WTC11 (cell line): ENCODE measurements around the gene POLR3B. TPM values are rescaled to one million over a fixed set of nuclear protein-coding genes. Genes with fewer than 3 reads are reported as not detected.

Experiments
- ATAC-seq: fragments of 200-7000 bp; cut with Tn5 transposase; 2 replicates; pipeline ENCODE4 v1.10.0; 2021; ENCODE audit warnings: mild to moderate bottlenecking, moderate library complexity
- CTCF ChIA-PET: fragments of 300-600 bp; sonication (Branson Sonifier 250); formaldehyde crosslinking; loops from one replicate; lab custom pipeline; 2021; ENCODE audit warnings: antibody characterized with exemption; lab: Charles Lee
- POLR2A ChIA-PET: fragments of 350-600 bp; sonication (Branson Sonifier 250); formaldehyde crosslinking; loops from one replicate; lab custom pipeline; 2021; ENCODE audit warnings: antibody characterized with exemption; lab: Charles Lee
- DNase-seq: peaks from one replicate; pipeline ENCODE4 v3.0.0; 2021; ENCODE audit warnings: low spot score
- H3K27ac Mint-ChIP-seq: 2 replicates; pipeline ENCODE4 v1.8.0; 2021; ENCODE audit warnings: mixed read lengths
- H3K27me3 Mint-ChIP-seq: 2 replicates; pipeline ENCODE4 v1.8.0; 2021; ENCODE audit warnings: low read depth, mild to moderate bottlenecking, moderate library complexity, mixed read lengths
- H3K36me3 Mint-ChIP-seq: 2 replicates; pipeline ENCODE4 v1.8.0; 2021; ENCODE audit warnings: mixed read lengths
- H3K4me1 Mint-ChIP-seq: 2 replicates; pipeline ENCODE4 v1.8.0; 2022; ENCODE audit warnings: mixed read lengths
- H3K4me3 Mint-ChIP-seq: 2 replicates; pipeline ENCODE4 v1.8.0; 2021; ENCODE audit warnings: mild to moderate bottlenecking, moderate library complexity, mixed read lengths
- H3K9me3 Mint-ChIP-seq: 2 replicates; pipeline ENCODE4 v1.8.0; 2021; ENCODE audit warnings: mixed read lengths
- CBFB ChIP-seq: sonication (generic); formaldehyde crosslinking; IDR thresholded peaks from 2 replicates; pipeline ENCODE4 v1.8.1; 2022; ENCODE audit warnings: mild to moderate bottlenecking, low read depth, missing genetic modification reagents
- ELF4 ChIP-seq: sonication (generic); formaldehyde crosslinking; IDR thresholded peaks from 2 replicates; pipeline ENCODE4 v1.8.1; 2022; ENCODE audit warnings: low read depth, mild to moderate bottlenecking, moderate library complexity, missing genetic modification reagents
- IRF2 ChIP-seq: sonication (generic); formaldehyde crosslinking; IDR thresholded peaks from 2 replicates; pipeline ENCODE4 v1.8.0; 2022; ENCODE audit warnings: low read depth, missing genetic modification reagents, borderline replicate concordance
- MXD4 ChIP-seq: fragments of 250-450 bp; sonication (Bioruptor Pico); IDR thresholded peaks from 2 replicates; pipeline ENCODE4 v1.8.0; 2021; ENCODE audit warnings: mild to moderate bottlenecking, moderate library complexity, borderline replicate concordance
- MYBL2 ChIP-seq: sonication (generic); formaldehyde crosslinking; IDR thresholded peaks from 2 replicates; pipeline ENCODE4 v1.8.1; 2023; ENCODE audit warnings: mild to moderate bottlenecking, moderate library complexity, missing genetic modification reagents
- NFATC4 ChIP-seq: fragments of 250-450 bp; sonication (Bioruptor Pico); IDR thresholded peaks from 2 replicates; pipeline ENCODE4 v1.9.0; 2021; ENCODE audit warnings: mild to moderate bottlenecking
- NR1H2 ChIP-seq: sonication (generic); formaldehyde crosslinking; IDR thresholded peaks from 2 replicates; pipeline ENCODE4 v1.9.0; 2021; ENCODE audit warnings: mild to moderate bottlenecking, moderate library complexity, missing genetic modification reagents
- SP1 ChIP-seq: sonication (generic); formaldehyde crosslinking; conservative IDR thresholded peaks from 2 replicates; pipeline ENCODE4 v1.8.1; 2022; ENCODE audit warnings: missing genetic modification reagents
- ZNF121 ChIP-seq: sonication (generic); formaldehyde crosslinking; IDR thresholded peaks from 2 replicates; pipeline ENCODE4 v1.8.0; 2023; ENCODE audit warnings: missing genetic modification reagents
- ZNF281 ChIP-seq: sonication (generic); formaldehyde crosslinking; IDR thresholded peaks from 2 replicates; pipeline ENCODE4 v1.8.0; 2023; ENCODE audit warnings: mild to moderate bottlenecking, missing genetic modification reagents
- ZSCAN18 ChIP-seq: fragments of 250-450 bp; sonication (Bioruptor Pico); IDR thresholded peaks from 2 replicates; pipeline ENCODE4 v2.1.2; 2022; ENCODE audit warnings: mild to moderate bottlenecking, moderate library complexity
- total RNA-seq: library from RNA; stranded (reverse); gene quantifications from 3 replicates; pipeline ENCODE4 v1.2.3, GENCODE V29; 2021
- TF ChIP-seq, protein P1 (sequence below): sonication (generic); formaldehyde crosslinking; IDR thresholded peaks from 2 replicates; pipeline ENCODE4 v1.8.0; 2022; ENCODE audit warnings: mild to moderate bottlenecking, missing genetic modification reagents
- TF ChIP-seq, protein P2 (sequence below): fragments of 250-450 bp; sonication (Bioruptor Pico); conservative IDR thresholded peaks from 2 replicates; pipeline ENCODE4 v1.9.0; 2021; ENCODE audit warnings: mild to moderate bottlenecking
- TF ChIP-seq, protein P3 (sequence below): sonication (generic); formaldehyde crosslinking; IDR thresholded peaks from 2 replicates; pipeline ENCODE4 v1.8.1; 2022; ENCODE audit warnings: mild to moderate bottlenecking, missing genetic modification reagents, moderate library complexity, borderline replicate concordance
- TF ChIP-seq, protein P4 (sequence below): fragments of 250-450 bp; sonication (Bioruptor Pico); IDR thresholded peaks from 2 replicates; pipeline ENCODE4 v1.9.0; 2021; ENCODE audit warnings: mild to moderate bottlenecking, borderline replicate concordance
- TF ChIP-seq, protein P5 (sequence below): sonication (generic); formaldehyde crosslinking; IDR thresholded peaks from 2 replicates; pipeline ENCODE4 v1.8.1; 2023; ENCODE audit warnings: mild to moderate bottlenecking, missing genetic modification reagents

POLR3B gene
- total RNA-seq, 1 experiment from 2014 or later = 9.0 TPM

DNA sequence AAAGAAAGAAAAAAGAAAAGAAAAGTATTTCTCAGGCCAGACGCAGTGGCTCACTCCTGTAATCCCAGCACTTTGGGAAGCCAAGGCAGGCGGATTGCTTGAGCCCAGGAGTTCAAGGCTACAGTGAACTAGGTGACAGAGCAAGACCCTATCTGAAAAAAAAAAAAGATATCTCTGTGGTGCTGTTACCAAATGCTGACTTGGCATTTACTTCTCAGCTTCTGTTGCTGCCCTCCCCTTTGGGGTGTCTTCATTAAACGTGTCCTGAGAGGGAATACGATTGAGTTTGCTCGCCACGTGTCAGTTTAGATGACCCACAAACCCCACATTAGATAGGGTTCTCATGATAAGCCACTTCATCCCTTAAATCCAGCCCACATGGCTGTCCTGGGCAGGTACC is 4.4 kb upstream of the POLR3B start (continued):
- TF ChIP-seq, protein P1, sequence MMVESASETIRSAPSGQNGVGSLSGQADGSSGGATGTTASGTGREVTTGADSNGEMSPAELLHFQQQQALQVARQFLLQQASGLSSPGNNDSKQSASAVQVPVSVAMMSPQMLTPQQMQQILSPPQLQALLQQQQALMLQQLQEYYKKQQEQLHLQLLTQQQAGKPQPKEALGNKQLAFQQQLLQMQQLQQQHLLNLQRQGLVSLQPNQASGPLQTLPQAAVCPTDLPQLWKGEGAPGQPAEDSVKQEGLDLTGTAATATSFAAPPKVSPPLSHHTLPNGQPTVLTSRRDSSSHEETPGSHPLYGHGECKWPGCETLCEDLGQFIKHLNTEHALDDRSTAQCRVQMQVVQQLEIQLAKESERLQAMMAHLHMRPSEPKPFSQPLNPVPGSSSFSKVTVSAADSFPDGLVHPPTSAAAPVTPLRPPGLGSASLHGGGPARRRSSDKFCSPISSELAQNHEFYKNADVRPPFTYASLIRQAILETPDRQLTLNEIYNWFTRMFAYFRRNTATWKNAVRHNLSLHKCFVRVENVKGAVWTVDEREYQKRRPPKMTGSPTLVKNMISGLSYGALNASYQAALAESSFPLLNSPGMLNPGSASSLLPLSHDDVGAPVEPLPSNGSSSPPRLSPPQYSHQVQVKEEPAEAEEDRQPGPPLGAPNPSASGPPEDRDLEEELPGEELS (CRISPR knock-in tag) = no peak
- no peak for TF ChIP-seq MYBL2 (CRISPR knock-in tag)
- TF ChIP-seq ELF4 (CRISPR knock-in tag) = no peak
- TF ChIP-seq, protein P2, sequence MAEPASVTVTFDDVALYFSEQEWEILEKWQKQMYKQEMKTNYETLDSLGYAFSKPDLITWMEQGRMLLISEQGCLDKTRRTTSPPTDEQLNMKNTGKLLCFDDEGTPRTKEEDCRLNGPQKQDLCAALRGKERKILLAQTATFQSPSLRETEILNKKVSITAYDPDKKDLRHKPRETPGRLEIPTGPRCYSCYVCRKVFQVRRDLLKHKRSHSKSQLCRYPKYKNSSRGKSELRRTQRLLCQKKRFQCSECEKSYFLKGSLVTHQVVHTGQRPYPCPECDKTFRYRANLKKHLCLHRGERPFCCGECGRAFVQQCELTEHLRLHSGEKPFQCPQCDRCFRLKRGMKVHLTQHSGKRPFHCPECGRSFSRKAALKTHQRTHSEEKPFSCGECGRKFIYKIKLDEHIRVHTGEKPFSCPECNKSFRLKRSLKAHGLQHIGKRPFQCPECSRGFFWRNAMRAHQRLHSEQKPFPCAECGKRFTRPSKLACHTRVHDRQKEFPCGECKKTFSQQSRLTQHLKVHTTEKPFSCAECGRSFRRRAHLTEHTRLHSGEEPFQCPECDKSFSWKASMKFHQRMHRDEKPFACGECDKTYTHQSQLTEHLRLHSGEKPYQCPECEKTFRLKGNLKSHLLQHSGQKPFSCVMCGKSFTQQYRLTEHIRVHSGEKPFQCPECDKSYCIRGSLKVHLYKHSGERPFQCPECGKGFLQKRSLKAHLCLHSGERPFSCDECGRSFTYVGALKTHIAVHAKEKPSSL (CRISPR knock-in tag) = no peak

- no peak for TF ChIP-seq NR1H2
- no peak for TF ChIP-seq IRF2 (CRISPR knock-in tag)
- no peak for TF ChIP-seq SP1 (CRISPR knock-in tag)
- no peak for TF ChIP-seq NFATC4 (CRISPR knock-in tag)
- TF ChIP-seq, protein P3, sequence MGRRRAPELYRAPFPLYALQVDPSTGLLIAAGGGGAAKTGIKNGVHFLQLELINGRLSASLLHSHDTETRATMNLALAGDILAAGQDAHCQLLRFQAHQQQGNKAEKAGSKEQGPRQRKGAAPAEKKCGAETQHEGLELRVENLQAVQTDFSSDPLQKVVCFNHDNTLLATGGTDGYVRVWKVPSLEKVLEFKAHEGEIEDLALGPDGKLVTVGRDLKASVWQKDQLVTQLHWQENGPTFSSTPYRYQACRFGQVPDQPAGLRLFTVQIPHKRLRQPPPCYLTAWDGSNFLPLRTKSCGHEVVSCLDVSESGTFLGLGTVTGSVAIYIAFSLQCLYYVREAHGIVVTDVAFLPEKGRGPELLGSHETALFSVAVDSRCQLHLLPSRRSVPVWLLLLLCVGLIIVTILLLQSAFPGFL (CRISPR knock-in tag) = no peak
- no peak for TF ChIP-seq ZNF281 (CRISPR knock-in tag)
- no peak for TF ChIP-seq MXD4 (CRISPR knock-in tag)
- TF ChIP-seq, protein P4, sequence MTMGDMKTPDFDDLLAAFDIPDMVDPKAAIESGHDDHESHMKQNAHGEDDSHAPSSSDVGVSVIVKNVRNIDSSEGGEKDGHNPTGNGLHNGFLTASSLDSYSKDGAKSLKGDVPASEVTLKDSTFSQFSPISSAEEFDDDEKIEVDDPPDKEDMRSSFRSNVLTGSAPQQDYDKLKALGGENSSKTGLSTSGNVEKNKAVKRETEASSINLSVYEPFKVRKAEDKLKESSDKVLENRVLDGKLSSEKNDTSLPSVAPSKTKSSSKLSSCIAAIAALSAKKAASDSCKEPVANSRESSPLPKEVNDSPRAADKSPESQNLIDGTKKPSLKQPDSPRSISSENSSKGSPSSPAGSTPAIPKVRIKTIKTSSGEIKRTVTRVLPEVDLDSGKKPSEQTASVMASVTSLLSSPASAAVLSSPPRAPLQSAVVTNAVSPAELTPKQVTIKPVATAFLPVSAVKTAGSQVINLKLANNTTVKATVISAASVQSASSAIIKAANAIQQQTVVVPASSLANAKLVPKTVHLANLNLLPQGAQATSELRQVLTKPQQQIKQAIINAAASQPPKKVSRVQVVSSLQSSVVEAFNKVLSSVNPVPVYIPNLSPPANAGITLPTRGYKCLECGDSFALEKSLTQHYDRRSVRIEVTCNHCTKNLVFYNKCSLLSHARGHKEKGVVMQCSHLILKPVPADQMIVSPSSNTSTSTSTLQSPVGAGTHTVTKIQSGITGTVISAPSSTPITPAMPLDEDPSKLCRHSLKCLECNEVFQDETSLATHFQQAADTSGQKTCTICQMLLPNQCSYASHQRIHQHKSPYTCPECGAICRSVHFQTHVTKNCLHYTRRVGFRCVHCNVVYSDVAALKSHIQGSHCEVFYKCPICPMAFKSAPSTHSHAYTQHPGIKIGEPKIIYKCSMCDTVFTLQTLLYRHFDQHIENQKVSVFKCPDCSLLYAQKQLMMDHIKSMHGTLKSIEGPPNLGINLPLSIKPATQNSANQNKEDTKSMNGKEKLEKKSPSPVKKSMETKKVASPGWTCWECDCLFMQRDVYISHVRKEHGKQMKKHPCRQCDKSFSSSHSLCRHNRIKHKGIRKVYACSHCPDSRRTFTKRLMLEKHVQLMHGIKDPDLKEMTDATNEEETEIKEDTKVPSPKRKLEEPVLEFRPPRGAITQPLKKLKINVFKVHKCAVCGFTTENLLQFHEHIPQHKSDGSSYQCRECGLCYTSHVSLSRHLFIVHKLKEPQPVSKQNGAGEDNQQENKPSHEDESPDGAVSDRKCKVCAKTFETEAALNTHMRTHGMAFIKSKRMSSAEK (CRISPR knock-in tag) = no peak
- TF ChIP-seq CBFB (CRISPR knock-in tag) = no peak
- TF ChIP-seq ZNF121 (CRISPR knock-in tag) = no peak
- TF ChIP-seq, protein P5, sequence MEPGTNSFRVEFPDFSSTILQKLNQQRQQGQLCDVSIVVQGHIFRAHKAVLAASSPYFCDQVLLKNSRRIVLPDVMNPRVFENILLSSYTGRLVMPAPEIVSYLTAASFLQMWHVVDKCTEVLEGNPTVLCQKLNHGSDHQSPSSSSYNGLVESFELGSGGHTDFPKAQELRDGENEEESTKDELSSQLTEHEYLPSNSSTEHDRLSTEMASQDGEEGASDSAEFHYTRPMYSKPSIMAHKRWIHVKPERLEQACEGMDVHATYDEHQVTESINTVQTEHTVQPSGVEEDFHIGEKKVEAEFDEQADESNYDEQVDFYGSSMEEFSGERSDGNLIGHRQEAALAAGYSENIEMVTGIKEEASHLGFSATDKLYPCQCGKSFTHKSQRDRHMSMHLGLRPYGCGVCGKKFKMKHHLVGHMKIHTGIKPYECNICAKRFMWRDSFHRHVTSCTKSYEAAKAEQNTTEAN (CRISPR knock-in tag) = no peak
- no peak for TF ChIP-seq ZSCAN18 (CRISPR knock-in tag)
- no peak for ATAC-seq
- Mint-ChIP-seq H3K4me3 (peak overlapping the region; percentile 86), H3K4me1 (peaks cover 11% of the 10 kb centered on the region), H3K9me3 (no peaks in the 10 kb centered on the region), H3K36me3 (no peaks in the 10 kb centered on the region), H3K27ac (0 out of 2 replicates have a peak overlapping the region, but pooled peaks have one; percentile 32), H3K27me3 (no peaks in the 10 kb centered on the region; the same call in 1 of the 2 replicates)
- no peak for DNase-seq
- POLR2A ChIA-PET = interaction anchor here (0.8 to 1.7 kb wide), 2 partner anchors 409 to 560 kb away, joined by 3 to 9 read pairs; no protein-coding TSS in a partner anchor
- CTCF ChIA-PET = interaction anchor here (0.7 to 3.1 kb wide), 29 partner anchors 8 to 597 kb away, joined by 3 to 108 read pairs (median 5); partner anchors contain the start of genes RFX4 and TMEM263
Measured at GRCh38 chr12:106358396-106359241, 1.1 kb downstream of the POLR3B start.
